HEK293 (cell line): ENCODE data around the gene SPATA16.

Source experiments
- CTCF ChIA-PET: fragments of 350-600 bp; formaldehyde crosslinking; extraction: SDS; loops from one replicate; lab custom pipeline; 2021; ENCODE audit warnings: antibody characterized with exemption; lab: Yijun Ruan, JAX
- POLR2A ChIA-PET: fragments of 300-600 bp; formaldehyde crosslinking; extraction: SDS; loops from one replicate; lab custom pipeline; 2020; ENCODE audit warnings: antibody characterized with exemption, inconsistent platforms; lab: Yijun Ruan, JAX
- H3K27ac ChIP-seq: fragments of 200-500 bp; sonication (Bioruptor generic); 2 replicates; pipeline ENCODE4 v1.5.1; 2014; ENCODE audit warnings: low read depth, low read length, control low read depth, inconsistent platforms; ENCODE audit errors: extremely low read depth
- H3K36me3 ChIP-seq, 2 experiments: fragments of 200-500 bp in 1 of 2; sonication (Bioruptor generic) in 1 of 2; 1 replicate in 1 of 2; 2 replicates in 1 of 2; pipeline ENCODE4 v1.5.1; 2014 to 2017; ENCODE audit warnings: inconsistent platforms in 2 of 2, low read length in 2 of 2; ENCODE audit not compliant: control insufficient read depth in 2 of 2, insufficient read depth in 1 of 2
- H3K4me1 ChIP-seq: fragments of 200-500 bp; sonication (Bioruptor generic); 2 replicates; pipeline ENCODE4 v1.5.1; 2014; ENCODE audit warnings: mild to moderate bottlenecking, low read length, inconsistent platforms; ENCODE audit not compliant: control insufficient read depth, insufficient read depth
- H3K4me3 ChIP-seq: 2 replicates; pipeline ENCODE4 v1.5.1; 2011; ENCODE audit warnings: low read depth, mild to moderate bottlenecking, control low read depth, low read length, moderate library complexity
- H3K9me3 ChIP-seq: fragments of 200-500 bp; sonication (Bioruptor generic); 2 replicates; pipeline ENCODE4 v1.5.1; 2014; ENCODE audit warnings: low read depth, low read length, inconsistent platforms; ENCODE audit not compliant: control insufficient read depth, insufficient read depth
- BCL11A ChIP-seq: fragments of 450-650 bp; formaldehyde crosslinking; IDR thresholded peaks from 2 replicates; pipeline ENCODE4 v1.5.1; 2016; ENCODE audit warnings: low read depth, missing biosample characterization, missing genetic modification characterization
- IKZF3 ChIP-seq: fragments of 450-650 bp; IDR thresholded peaks from 2 replicates; pipeline ENCODE4 v1.5.0; 2018; ENCODE audit warnings: missing biosample characterization, mild to moderate bottlenecking, missing genetic modification characterization, moderate library complexity
- INSM2 ChIP-seq: fragments of 450-650 bp; formaldehyde crosslinking; IDR thresholded peaks from 2 replicates; pipeline ENCODE4 v1.5.1; 2016; ENCODE audit warnings: missing biosample characterization, missing genetic modification characterization
- KLF10 ChIP-seq: fragments of 450-650 bp; IDR thresholded peaks from 2 replicates; pipeline ENCODE4 v1.5.1; 2018; ENCODE audit warnings: missing biosample characterization, mild to moderate bottlenecking, missing genetic modification characterization
- SP7 ChIP-seq: fragments of 450-650 bp; formaldehyde crosslinking; IDR thresholded peaks from 2 replicates; pipeline ENCODE4 v1.5.1; 2016; ENCODE audit warnings: missing biosample characterization, missing genetic modification characterization
- ZBTB44 ChIP-seq: fragments of 450-650 bp; IDR thresholded peaks from 2 replicates; pipeline ENCODE4 v1.5.1; 2018; ENCODE audit warnings: missing biosample characterization, mild to moderate bottlenecking, missing genetic modification characterization
- ZNF175 ChIP-seq: fragments of 450-650 bp; formaldehyde crosslinking; IDR thresholded peaks from 2 replicates; pipeline ENCODE4 v1.5.1; 2016; ENCODE audit warnings: missing biosample characterization, missing genetic modification characterization
- ZNF202 ChIP-seq: fragments of 450-650 bp; formaldehyde crosslinking; IDR thresholded peaks from 2 replicates; pipeline ENCODE4 v1.5.1; 2016; ENCODE audit warnings: missing biosample characterization, missing genetic modification characterization, borderline replicate concordance
- ZNF223 ChIP-seq: fragments of 450-650 bp; formaldehyde crosslinking; IDR thresholded peaks from 2 replicates; pipeline ENCODE4 v1.5.1; 2016; ENCODE audit warnings: missing biosample characterization, missing genetic modification characterization
- ZNF274 ChIP-seq, 2 experiments: fragments of 200-500 bp in 1 of 2; fragments of 450-650 bp in 1 of 2; sonication (Bioruptor generic) in 1 of 2; formaldehyde crosslinking in 1 of 2; IDR thresholded peaks; 2 replicates each; pipeline versions ENCODE4 v1.5.1 to v1.6.1; 2014 to 2016; ENCODE audit warnings: borderline replicate concordance in 1 of 2, inconsistent platforms in 1 of 2, low read length in 1 of 2, missing biosample characterization in 1 of 2, missing genetic modification characterization in 1 of 2
- ZNF394 ChIP-seq: fragments of 450-650 bp; formaldehyde crosslinking; IDR thresholded peaks from 2 replicates; pipeline ENCODE4 v1.5.1; 2016; ENCODE audit warnings: missing biosample characterization, missing genetic modification characterization, mild to moderate bottlenecking, moderate library complexity, borderline replicate concordance
- ZNF518A ChIP-seq: fragments of 450-650 bp; formaldehyde crosslinking; conservative IDR thresholded peaks from 2 replicates; pipeline ENCODE4 v1.5.1; 2016; ENCODE audit warnings: low read depth, missing biosample characterization, missing genetic modification characterization
- ZNF549 ChIP-seq: fragments of 450-650 bp; IDR thresholded peaks from 2 replicates; pipeline ENCODE4 v1.5.1; 2018; ENCODE audit warnings: missing biosample characterization, missing genetic modification characterization, mild to moderate bottlenecking, inconsistent platforms, moderate library complexity
- ZNF660 ChIP-seq: fragments of 450-650 bp; IDR thresholded peaks from 2 replicates; pipeline ENCODE4 v1.5.1; 2018; ENCODE audit warnings: missing biosample characterization, mild to moderate bottlenecking, missing genetic modification characterization
- ZSCAN23 ChIP-seq: fragments of 450-650 bp; formaldehyde crosslinking; IDR thresholded peaks from 2 replicates; pipeline ENCODE4 v1.5.1; 2016; ENCODE audit warnings: missing biosample characterization, missing genetic modification characterization

The SPATA16 gene

GRCh38 chr3:173058229-173058628 lies 82.8 kb downstream of the SPATA16 start:
- Histone ChIP-seq H3K36me3 (no peaks in the 10 kb centered on the region), H3K27ac (no peak overlapping the region), H3K4me3 (no peak overlapping the region)
- TF ChIP-seq ZNF274 (IDR thresholded peaks at IDR 0.05; ENCODE audit: low read length) = no peak
- no peak for TF ChIP-seq ZNF274 (tag by site-specific recombination; IDR thresholded peaks at IDR 0.05; ENCODE audit: borderline replicate concordance)
- no peak for TF ChIP-seq ZNF394 (tag by site-specific recombination)
- no peak for TF ChIP-seq BCL11A
- no peak for TF ChIP-seq SP7 (tag by site-specific recombination)
- TF ChIP-seq INSM2 (tag by site-specific recombination) = no peak
- TF ChIP-seq ZNF175 (tag by site-specific recombination) = no peak
- no peak for TF ChIP-seq ZNF202 (tag by site-specific recombination)
- no peak for TF ChIP-seq ZNF660
- TF ChIP-seq ZNF223 = no peak
- no peak for TF ChIP-seq ZSCAN23 (tag by site-specific recombination)
- no peak for TF ChIP-seq ZNF549 (tag by site-specific recombination)
- TF ChIP-seq ZBTB44 (tag by site-specific recombination) = no peak
- TF ChIP-seq, all 188 proteins: peak for 0
- H3K9me3 ChIP-seq = no peaks in the 10 kb centered on the region
- CTCF ChIA-PET = no interaction called here
- POLR2A ChIA-PET = no interaction called here
- H3K4me1 ChIP-seq = no peaks in the 10 kb centered on the region

- CTCF ChIA-PET = no interaction called here
- Histone ChIP-seq H3K9me3 (no peaks in the 10 kb centered on the region), H3K4me3 (no peak overlapping the region), H3K36me3 (no peaks in the 10 kb centered on the region), H3K27ac (no peak overlapping the region), H3K4me1 (no peaks in the 10 kb centered on the region)
- POLR2A ChIA-PET = no interaction called here
- TF ChIP-seq KLF10 (tag by site-specific recombination) = no peak
- no peak for TF ChIP-seq IKZF3 (tag by site-specific recombination)
- no peak for TF ChIP-seq ZNF518A (tag by site-specific recombination)
These were observed 85.7 kb downstream of the SPATA16 start for GRCh38 chr3:173055228-173055933.
